Activated T-cell treated with anti-CD3 and anti-CD28 coated beads for 1 hour (primary cell): ENCODE results near the gene FRMD1.

Experiments
- DNase-seq: peaks from one replicate; pipeline ENCODE4 v3.0.0-alpha.2; 2020; ENCODE audit warnings: low read depth

The FRMD1 gene

GRCh38 chr6:168027521-168027920, 51.5 kb downstream of the FRMD1 start:
- DNase-seq, result no peak

- DNase-seq, result no peak
These were observed 52.1 kb downstream of the FRMD1 start for GRCh38 chr6:168026925-168027324.

- DNase-seq, result no peak
These were observed 52.9 kb downstream of the FRMD1 start for GRCh38 chr6:168025831-168026710.

- DNase-seq, result no peak
These were observed 54.0 kb downstream of the FRMD1 start for GRCh38 chr6:168024951-168025510.

GRCh38 chr6:168022488-168023321, 56.3 kb downstream of the FRMD1 start:
- no peak for DNase-seq

GRCh38 chr6:168021581-168021980, 57.4 kb downstream of the FRMD1 start:
- DNase-seq, result no peak

- no peak for DNase-seq
These were observed 58.8 kb downstream of the FRMD1 start for GRCh38 chr6:168020242-168020641.

GRCh38 chr6:168018664-168019063, 60.3 kb downstream of the FRMD1 start:
- DNase-seq, result no peak

GRCh38 chr6:168017629-168018028, 61.4 kb downstream of the FRMD1 start:
- no peak for DNase-seq

GRCh38 chr6:168016721-168017525, 62.1 kb downstream of the FRMD1 start:
- no peak for DNase-seq

- DNase-seq, result no peak
These were observed 62.8 kb downstream of the FRMD1 start for GRCh38 chr6:168016176-168016620.

- DNase-seq, result no peak
These were observed 63.4 kb downstream of the FRMD1 start for GRCh38 chr6:168015482-168016175.

- no peak for DNase-seq
These were observed 64.0 kb downstream of the FRMD1 start for GRCh38 chr6:168015009-168015408.

GRCh38 chr6:168014428-168014827, 64.6 kb downstream of the FRMD1 start:
- no peak for DNase-seq

GRCh38 chr6:168013250-168013915, 65.6 kb downstream of the FRMD1 start:
- no peak for DNase-seq

GRCh38 chr6:168012431-168013249, 66.4 kb downstream of the FRMD1 start:
- DNase-seq, result no peak

GRCh38 chr6:168011291-168011690, 67.7 kb downstream of the FRMD1 start:
- DNase-seq, result no peak

GRCh38 chr6:168009331-168009730, 69.7 kb downstream of the FRMD1 start:
- DNase-seq, result no peak

GRCh38 chr6:168007592-168008338, 71.2 kb downstream of the FRMD1 start:
- DNase-seq, result no peak
